SK-N-SH (cell line): ENCODE results near the gene RBM18. TPM values are rescaled to one million over a fixed set of nuclear protein-coding genes. Genes with fewer than 3 reads are reported as not detected.

Experiments used
- CTCF ChIA-PET: fragments of 300-600, 350-600 bp; formaldehyde crosslinking; extraction: SDS; loops from one replicate; lab custom pipeline; 2021; lab: Yijun Ruan, JAX
- POLR2A ChIA-PET: fragments of 350-600 bp; sonication (Branson Sonifier 250); formaldehyde crosslinking; extraction: SDS; loops from one replicate; lab custom pipeline; 2020; ENCODE audit warnings: antibody characterized with exemption, inconsistent platforms; lab: Yijun Ruan, JAX
- DNase-seq: peaks from one replicate; pipeline ENCODE4 v3.0.0; 2012
- H2AFZ ChIP-seq: fragments of 200-600 bp; sonication (generic); 2 replicates; pipeline ENCODE4 v1.8.1; 2016; ENCODE audit warnings: antibody characterized with exemption, mild to moderate bottlenecking, low read depth
- H3F3A ChIP-seq: fragments of 200-600 bp; sonication (generic); replicated peaks from 2 replicates; pipeline ENCODE3; 2016; ENCODE audit warnings: antibody characterized with exemption, mild to moderate bottlenecking; ENCODE audit not compliant: insufficient read depth
- H3K27ac ChIP-seq, 2 experiments: fragments of 200-500 bp in 1 of 2; fragments of 200-600 bp in 1 of 2; sonication (Bioruptor generic) in 1 of 2; sonication (generic), shearing (Covaris generic) in 1 of 2; 2 replicates each; pipeline versions ENCODE4 v1.5.1 to v1.6.1; 2014 to 2016; ENCODE audit warnings: low read depth in 2 of 2, inconsistent platforms in 1 of 2, low read length in 1 of 2, mild to moderate bottlenecking in 1 of 2, mixed read lengths in 1 of 2
- H3K27me3 ChIP-seq: fragments of 200-600 bp; sonication (generic), shearing (Covaris generic); 2 replicates; pipeline ENCODE4 v1.6.1; 2016; ENCODE audit warnings: mixed run types; ENCODE audit not compliant: insufficient read depth
- H3K36me3 ChIP-seq, 2 experiments: fragments of 200-500 bp in 1 of 2; fragments of 200-600 bp in 1 of 2; sonication (Bioruptor generic) in 1 of 2; sonication (generic) in 1 of 2; replicated peaks in 1 of 2; 2 replicates each; pipeline versions ENCODE3 to v1.5.1; 2014 to 2016; ENCODE audit warnings: low read length in 1 of 2, mild to moderate bottlenecking in 1 of 2; ENCODE audit not compliant: insufficient read depth in 2 of 2, control insufficient read depth in 1 of 2
- H3K4me1 ChIP-seq, 2 experiments: fragments of 200-500 bp in 1 of 2; fragments of 200-600 bp in 1 of 2; sonication (Bioruptor generic) in 1 of 2; sonication (generic), shearing (Covaris generic) in 1 of 2; 2 replicates each; pipeline versions ENCODE4 v1.5.1 to v1.6.1; 2014 to 2016; ENCODE audit warnings: low read depth in 1 of 2, low read length in 1 of 2, mixed run types in 1 of 2; ENCODE audit not compliant: insufficient read depth in 2 of 2, control insufficient read depth in 1 of 2
- H3K4me2 ChIP-seq: fragments of 200-600 bp; sonication (generic), shearing (Covaris generic); 2 replicates; pipeline ENCODE4 v1.6.1; 2017; ENCODE audit warnings: mixed run types
- H3K4me3 ChIP-seq, 2 experiments: fragments of 200-500 bp in 1 of 2; fragments of 200-600 bp in 1 of 2; sonication (Bioruptor generic) in 1 of 2; sonication (generic), shearing (Covaris generic) in 1 of 2; 2 replicates each; pipeline versions ENCODE4 v1.5.1 to v1.8.1; 2014 to 2016; ENCODE audit warnings: low read depth in 2 of 2, inconsistent platforms in 1 of 2, low read length in 1 of 2, mild to moderate bottlenecking in 1 of 2, mixed read lengths in 1 of 2, moderate library complexity in 1 of 2
- H3K79me2 ChIP-seq: fragments of 200-600 bp; sonication (generic); 2 replicates; pipeline ENCODE4 v1.8.1; 2017; ENCODE audit warnings: mild to moderate bottlenecking; ENCODE audit not compliant: insufficient read depth
- H3K9ac ChIP-seq: fragments of 200-600 bp; sonication (generic); 2 replicates; pipeline ENCODE4 v1.6.1; 2017; ENCODE audit warnings: mixed run types
- H3K9me2 ChIP-seq: fragments of 200-600 bp; sonication (generic); 2 replicates; pipeline ENCODE4 v1.6.1; 2017; ENCODE audit warnings: mixed run types
- H3K9me3 ChIP-seq: fragments of 200-600 bp; sonication (generic); 2 replicates; pipeline ENCODE4 v1.6.1; 2017; ENCODE audit warnings: mixed run types, mild to moderate bottlenecking, moderate library complexity
- H4K20me1 ChIP-seq: fragments of 200-600 bp; sonication (generic); 2 replicates; pipeline ENCODE4 v1.6.1; 2017; ENCODE audit warnings: mild to moderate bottlenecking, mixed run types; ENCODE audit not compliant: insufficient read depth
- CTCF ChIP-seq: fragments of 200-600 bp; sonication (generic); IDR thresholded peaks from 2 replicates; pipeline ENCODE4 v1.6.1; 2017; ENCODE audit warnings: antibody characterized with exemption, mild to moderate bottlenecking, moderate library complexity
- EP300 ChIP-seq, 2 experiments: IDR thresholded peaks; 2 replicates each; pipeline versions ENCODE4 v1.4.0 to v1.6.1; 2012; ENCODE audit warnings: borderline replicate concordance in 1 of 2, low read depth in 1 of 2, low read length in 1 of 2
- FOSL2 ChIP-seq: IDR thresholded peaks from 2 replicates; pipeline ENCODE4 v1.4.0; 2012; ENCODE audit warnings: low read depth, mild to moderate bottlenecking, moderate library complexity, borderline replicate concordance
- FOXJ3 ChIP-seq: sonication (generic); formaldehyde crosslinking; IDR thresholded peaks from 2 replicates; pipeline ENCODE4 v1.5.1; 2020; ENCODE audit warnings: mild to moderate bottlenecking, missing genetic modification reagents
- GABPA ChIP-seq: IDR thresholded peaks from 2 replicates; pipeline ENCODE4 v1.4.0; 2012; ENCODE audit warnings: low read depth, mild to moderate bottlenecking
- GATA2 ChIP-seq: sonication (generic); formaldehyde crosslinking; IDR thresholded peaks from 2 replicates; pipeline ENCODE4 v1.5.0; 2020; ENCODE audit warnings: mild to moderate bottlenecking, missing genetic modification reagents
- IRF3 ChIP-seq: fragments of 150-350 bp; IDR thresholded peaks from 2 replicates; pipeline ENCODE4 v1.6.1; 2016; ENCODE audit warnings: mild to moderate bottlenecking, low read depth, low read length
- MAX ChIP-seq: IDR thresholded peaks from 2 replicates; pipeline ENCODE4 v1.4.0; 2012; ENCODE audit warnings: low read depth
- MXI1 ChIP-seq: IDR thresholded peaks from 2 replicates; pipeline ENCODE4 v1.6.1; 2012; ENCODE audit warnings: mild to moderate bottlenecking, low read depth, low read length, improper control_type of control experiment
- NRF1 ChIP-seq: IDR thresholded peaks from 2 replicates; pipeline ENCODE4 v1.6.1; 2012; ENCODE audit warnings: low read depth, mild to moderate bottlenecking, low read length
- POLR2AphosphoS5 ChIP-seq: IDR thresholded peaks from 2 replicates; pipeline ENCODE4 v1.6.1; 2012; ENCODE audit warnings: low read depth, low read length
- RAD21 ChIP-seq: IDR thresholded peaks from 2 replicates; pipeline ENCODE4 v1.6.1; 2012; ENCODE audit warnings: mild to moderate bottlenecking, low read length
- REST ChIP-seq: IDR thresholded peaks from 2 replicates; pipeline ENCODE4 v1.6.1; 2012; ENCODE audit warnings: mild to moderate bottlenecking, low read depth, low read length, moderate library complexity
- SMC3 ChIP-seq: IDR thresholded peaks from 2 replicates; pipeline ENCODE4 v1.6.1; 2012; ENCODE audit warnings: low read depth, low read length, improper control_type of control experiment
- TAF1 ChIP-seq: IDR thresholded peaks from 2 replicates; pipeline ENCODE4 v1.6.1; 2012; ENCODE audit warnings: low read depth, mild to moderate bottlenecking, low read length, moderate library complexity, borderline replicate concordance
- TEAD4 ChIP-seq: IDR thresholded peaks from 2 replicates; pipeline ENCODE4 v1.4.0; 2012; ENCODE audit warnings: mild to moderate bottlenecking, borderline replicate concordance; ENCODE audit not compliant: insufficient read depth
- USF1 ChIP-seq: IDR thresholded peaks from 2 replicates; pipeline ENCODE4 v1.4.0; 2012; ENCODE audit warnings: low read depth, borderline replicate concordance
- USF2 ChIP-seq: fragments of 150-350 bp; IDR thresholded peaks from 2 replicates; pipeline ENCODE4 v1.6.1; 2017; ENCODE audit warnings: antibody characterized with exemption, low read length, low read depth, borderline replicate concordance
- YY1 ChIP-seq: IDR thresholded peaks from 2 replicates; pipeline ENCODE4 v1.4.0; 2012; ENCODE audit warnings: low read depth, mild to moderate bottlenecking
- ZBTB33 ChIP-seq: IDR thresholded peaks from 2 replicates; pipeline ENCODE4 v1.4.0; 2012; ENCODE audit warnings: low read depth, borderline replicate concordance
- WGBS: methylation state at CpG from one replicate; pipeline ENCODE4 v1.1.6; 2017; ENCODE audit warnings: low lambda C conversion rate; 5-methylcytosine and 5-hydroxymethylcytosine counted together
- polyA plus RNA-seq, 3 experiments: library from polyadenylated mRNA; depleted of rRNA; stranded (reverse); fragments of >200 nt; gene quantifications; 2 replicates each; pipeline ENCODE4 v1.2.3, GENCODE V29; 2012

RBM18 gene
- polyA plus RNA-seq, 1 of the 3 experiments (the other 2 are of a cell fraction): 8.2 TPM

GRCh38 chr9:122197426-122197825, 67.2 kb downstream of the RBM18 start:
- H3K36me3 ChIP-seq: no peaks in the 10 kb centered on the region
- no peaks in the 10 kb centered on the region for H4K20me1 ChIP-seq
- ChIA-PET POLR2A (no interaction called here), CTCF (interaction anchor here (0.7 to 1.2 kb wide), 2 partner anchors 38 to 74 kb away, joined by 3 read pairs; no protein-coding TSS in a partner anchor)
- no peaks in the 10 kb centered on the region for H3F3A ChIP-seq
- H3K4me2 ChIP-seq: no peak overlapping the region
- DNase-seq: no peak
- H3K9me3 ChIP-seq: no peaks in the 10 kb centered on the region
- no peak overlapping the region for H2AFZ ChIP-seq
- 53% methylated on average over 7 of the region's 7 CpGs for WGBS
- H3K27ac ChIP-seq: no peak overlapping the region
- H3K4me3 ChIP-seq: no peak overlapping the region
- H3K4me1 ChIP-seq: no peaks in the 10 kb centered on the region; a peak in 1 of 4 replicates
- no peaks in the 10 kb centered on the region for H3K9me2 ChIP-seq
- H3K9ac ChIP-seq: no peak overlapping the region
- no peaks in the 10 kb centered on the region for H3K79me2 ChIP-seq
- TF ChIP-seq FOXJ3 (CRISPR knock-in tag) (no peak), SMC3 (no peak), RAD21 (no peak), EP300 (IDR thresholded peaks at IDR 0.05; ENCODE audit: borderline replicate concordance in 1 of 2, low read depth in 1 of 2, low read length in 1 of 2) (no peak), ZBTB33 (no peak), MAX (no peak), MXI1 (no peak), TAF1 (no peak), TEAD4 (no peak), POLR2AphosphoS5 (no peak), USF2 (no peak), CTCF (no peak), GATA2 (CRISPR knock-in tag) (no peak), FOSL2 (no peak), REST (no peak), IRF3 (no peak), GABPA (no peak), YY1 (no peak), USF1 (no peak), NRF1 (no peak)
- peaks cover 4% of the 10 kb centered on the region; the same call in 1 of the 2 replicates for H3K27me3 ChIP-seq
